SHP77 treated with DMSO at 0.1 percent for 48 hours (cell line): ENCODE results near the gene PCDH9.

Experiments used
- DNase-seq: peaks from one replicate; lab custom pipeline; 2025; lab: John Stamatoyannopoulos, UW

Gene PCDH9

GRCh38 chr13:66459143-66459542 is 771.0 kb downstream of the PCDH9 start:
- DNase-seq, result no peak

DNA sequence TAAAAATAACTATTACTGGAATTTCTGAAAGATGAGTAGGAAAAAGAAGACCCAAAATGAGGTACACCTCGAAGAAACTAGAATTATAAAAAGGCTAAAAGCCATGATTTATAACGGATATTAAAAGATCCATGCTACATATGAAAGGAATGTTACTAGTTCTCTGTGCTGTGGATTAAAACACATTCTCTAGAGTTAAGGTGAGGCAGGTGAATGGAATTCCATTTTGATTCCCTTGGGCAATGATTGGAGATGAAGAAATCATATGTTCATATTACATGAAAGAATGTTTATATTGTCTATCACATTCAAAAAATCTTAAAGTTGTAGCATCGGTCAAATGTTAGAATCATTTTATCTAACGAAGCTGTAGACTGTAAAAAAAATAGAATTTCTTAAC is 783.7 kb downstream of the PCDH9 start:
- DNase-seq, result no peak

DNA sequence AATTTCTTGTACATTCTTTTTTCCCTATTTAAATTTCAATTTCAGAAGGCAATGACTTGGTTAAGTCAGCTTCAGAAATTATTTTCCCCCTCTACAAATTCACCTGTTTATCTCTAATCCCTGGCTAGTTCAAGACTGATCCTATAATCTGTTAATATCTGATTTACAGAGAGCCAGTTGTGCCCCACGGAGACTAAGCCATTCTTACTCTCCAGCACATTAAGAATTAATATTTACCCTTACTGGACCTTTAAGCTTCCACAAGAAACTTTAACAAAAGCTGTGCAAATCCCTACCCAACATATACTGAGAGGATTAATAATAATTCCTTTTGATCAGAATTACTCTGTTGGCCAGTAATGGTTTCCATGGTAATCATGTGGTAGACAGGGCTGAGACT is 786.2 kb downstream of the PCDH9 start:
- DNase-seq, result no peak

GRCh38 chr13:66440938-66441337 is 789.2 kb downstream of the PCDH9 start:
- DNase-seq, result no peak

DNA sequence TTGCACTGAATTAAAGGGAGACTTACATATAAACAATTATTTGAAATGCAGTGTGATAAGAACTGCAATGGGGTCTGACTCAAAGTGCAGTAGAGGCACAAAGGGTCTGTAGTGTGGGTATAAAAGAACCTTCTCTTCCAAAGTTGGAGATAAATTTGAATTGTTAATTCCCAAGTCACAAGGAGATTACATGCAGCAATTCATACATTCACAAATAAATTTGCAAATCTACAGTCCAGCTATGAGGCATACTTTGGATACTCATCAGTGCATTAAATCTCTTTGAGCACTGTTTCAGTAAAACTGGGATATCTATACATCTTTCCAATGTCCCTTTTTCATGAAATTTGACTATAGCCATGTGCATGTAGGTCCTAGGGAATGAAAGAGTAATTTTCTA is 799.4 kb downstream of the PCDH9 start:
- no peak for DNase-seq

- no peak for DNase-seq
Measured at GRCh38 chr13:66430269-66430668, 799.9 kb downstream of the PCDH9 start.

- no peak for DNase-seq
Measured at GRCh38 chr13:66429156-66429555, 801.0 kb downstream of the PCDH9 start.

- no peak for DNase-seq
Measured at GRCh38 chr13:66427458-66427861, 802.7 kb downstream of the PCDH9 start.

DNA sequence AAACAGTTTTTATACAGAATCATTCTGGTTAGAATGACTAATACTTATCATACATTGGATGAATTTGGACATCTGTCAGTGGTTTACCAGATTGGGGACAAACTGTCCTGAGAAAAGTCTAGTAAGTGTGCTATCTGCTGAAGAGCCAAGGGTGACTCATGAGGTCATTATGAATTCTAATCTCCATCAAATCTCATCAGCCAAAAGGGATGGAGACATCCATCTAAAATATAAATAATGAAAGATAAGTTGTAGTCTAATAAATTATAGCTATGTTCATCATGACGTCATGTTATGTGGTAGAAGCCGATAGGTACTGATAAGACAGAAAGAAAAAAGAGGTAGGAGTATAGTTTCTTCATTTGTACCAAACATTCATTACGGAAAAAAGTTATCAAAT is 804.4 kb downstream of the PCDH9 start:
- no peak for DNase-seq

- no peak for DNase-seq
Measured at GRCh38 chr13:66424422-66424821, 805.7 kb downstream of the PCDH9 start.

- DNase-seq, result no peak
Measured at GRCh38 chr13:66415444-66415843, 814.7 kb downstream of the PCDH9 start.

GRCh38 chr13:66414066-66414800 is 815.9 kb downstream of the PCDH9 start:
- no peak for DNase-seq

DNA sequence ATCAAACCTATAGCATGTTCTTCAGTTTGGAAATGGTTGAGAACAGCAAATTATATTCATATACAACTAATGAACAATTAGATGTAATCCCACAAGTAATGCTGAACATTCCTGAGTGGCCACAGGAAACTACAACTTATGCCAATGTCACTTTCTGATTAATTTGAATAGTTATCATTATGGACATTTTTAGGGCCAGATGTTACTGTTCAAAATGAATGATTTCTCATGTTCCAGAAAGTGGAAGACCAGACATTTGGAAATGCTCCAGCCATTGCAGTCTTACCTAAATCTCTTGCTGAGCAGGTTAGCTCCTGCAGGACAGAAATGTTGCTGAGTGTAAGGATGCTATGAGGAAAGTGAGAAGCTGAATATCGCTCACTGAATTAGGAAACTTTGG is 819.8 kb downstream of the PCDH9 start:
- no peak for DNase-seq

GRCh38 chr13:66409542-66409941 is 820.6 kb downstream of the PCDH9 start:
- no peak for DNase-seq

GRCh38 chr13:66407128-66407527 is 823.0 kb downstream of the PCDH9 start:
- no peak for DNase-seq

- no peak for DNase-seq
Measured at GRCh38 chr13:66405908-66406802, 824.0 kb downstream of the PCDH9 start.

DNA sequence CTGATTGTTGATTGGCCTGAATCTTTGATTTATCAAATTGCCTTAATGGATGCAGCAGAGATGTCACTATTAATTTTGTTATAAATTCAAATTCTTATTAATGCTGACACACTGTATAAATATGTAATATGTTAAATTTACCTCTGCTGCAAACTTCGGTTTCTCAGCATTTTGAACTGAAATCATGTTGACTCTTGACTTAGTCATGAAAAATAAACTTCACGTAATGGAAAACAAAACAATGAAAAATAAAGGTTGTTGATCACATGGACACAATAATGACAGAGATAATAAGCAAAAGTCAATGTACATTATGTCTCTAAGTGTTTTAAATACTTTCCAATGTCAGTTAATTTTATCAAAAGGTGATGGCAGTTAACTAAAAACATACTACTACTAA is 827.6 kb downstream of the PCDH9 start:
- no peak for DNase-seq

DNA sequence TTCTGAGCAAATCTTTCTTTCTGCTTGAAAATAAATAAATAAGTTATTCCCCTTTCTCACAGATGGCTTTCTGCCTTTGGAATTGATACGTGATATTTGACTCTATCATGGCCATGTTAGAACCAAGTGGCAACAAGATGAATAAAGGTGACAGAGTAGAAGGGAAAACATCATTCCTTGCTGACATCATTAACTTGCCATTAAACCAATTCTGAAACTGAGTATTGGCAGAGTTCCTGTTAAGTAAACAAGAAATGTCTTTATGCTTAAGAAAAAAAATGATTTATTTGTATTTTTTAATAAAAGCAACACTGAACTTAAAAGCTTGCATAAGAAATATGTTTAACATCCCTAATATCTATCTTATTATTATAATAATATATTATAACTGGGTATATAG is 828.1 kb downstream of the PCDH9 start:
- no peak for DNase-seq

- no peak for DNase-seq
Measured at GRCh38 chr13:66400292-66400691, 829.8 kb downstream of the PCDH9 start.

DNA sequence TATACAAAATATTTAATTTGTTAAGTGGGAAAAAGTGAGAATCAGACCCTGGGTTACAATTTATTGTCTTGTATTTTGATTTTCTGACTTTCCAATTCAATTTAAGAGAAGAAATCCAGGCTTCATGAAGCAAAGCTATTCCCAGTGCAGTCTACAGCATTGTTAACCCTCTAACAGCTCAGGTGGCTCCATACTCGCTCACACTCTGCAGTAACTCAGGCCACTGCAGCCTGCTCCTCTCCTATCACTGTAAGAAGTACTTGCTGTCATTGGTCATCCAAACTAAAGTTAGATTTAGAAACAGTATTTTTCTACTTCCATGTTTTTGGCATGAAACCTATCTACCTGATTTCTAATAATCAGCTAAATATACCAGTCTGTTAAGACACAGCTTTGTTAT is 830.3 kb downstream of the PCDH9 start:
- DNase-seq, result no peak

GRCh38 chr13:66397133-66397532 is 833.0 kb downstream of the PCDH9 start:
- DNase-seq, result no peak

- DNase-seq, result no peak
Measured at GRCh38 chr13:66391322-66391721, 838.8 kb downstream of the PCDH9 start.

DNA sequence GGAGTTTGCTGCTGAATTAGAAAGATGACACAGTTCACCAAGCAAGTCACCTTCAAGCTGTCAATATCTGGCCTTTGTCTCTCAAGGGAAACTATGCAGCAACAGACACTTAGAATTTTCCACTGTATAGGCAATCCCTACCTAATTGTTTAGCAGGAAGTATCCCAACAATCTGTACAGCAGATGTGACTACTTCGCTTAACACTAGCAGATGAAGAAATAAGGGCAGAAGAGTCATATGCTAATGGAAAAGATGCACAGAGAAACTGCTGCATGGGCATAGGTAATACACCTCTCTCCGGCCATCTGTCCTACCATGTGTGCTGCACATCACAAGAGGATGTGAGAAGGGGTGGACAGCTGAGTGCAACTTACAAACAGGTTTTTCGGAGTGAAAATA is 851.2 kb downstream of the PCDH9 start:
- no peak for DNase-seq
